Fibroblast of peridontal ligament (primary cell): ENCODE data around the gene PSMG3.
"Not testable (repeated sequence)": the region's sequence is repeated elsewhere in the genome, so short reads cannot be mapped to it uniquely, and the experiment has no call there.

Experiments
- DNase-seq: peaks from one replicate; pipeline ENCODE4 v3.0.0-alpha.2; 2010; ENCODE audit errors: extremely low read depth

The PSMG3 gene

GRCh38 chr7:1597066-1597760 lies 27.4 kb upstream of the PSMG3 start:
- no peak for DNase-seq

GRCh38 chr7:1596181-1597043 lies 26.6 kb upstream of the PSMG3 start:
- no peak for DNase-seq

GRCh38 chr7:1595636-1596035 lies 25.8 kb upstream of the PSMG3 start:
- no peak for DNase-seq

- no peak for DNase-seq
These were observed 25.2 kb upstream of the PSMG3 start for GRCh38 chr7:1595027-1595426.

GRCh38 chr7:1593904-1594421 lies 24.1 kb upstream of the PSMG3 start:
- no peak for DNase-seq

- no peak for DNase-seq
These were observed 23.4 kb upstream of the PSMG3 start for GRCh38 chr7:1593091-1593866.

- no peak for DNase-seq
These were observed 22.6 kb upstream of the PSMG3 start for GRCh38 chr7:1592299-1592871.

- no peak for DNase-seq
These were observed 22.0 kb upstream of the PSMG3 start for GRCh38 chr7:1591876-1592275.

- DNase-seq: no peak
These were observed 21.6 kb upstream of the PSMG3 start for GRCh38 chr7:1591396-1591795.

GRCh38 chr7:1590887-1591286 lies 21.1 kb upstream of the PSMG3 start:
- no peak for DNase-seq

GRCh38 chr7:1590476-1590875 lies 20.6 kb upstream of the PSMG3 start:
- no peak for DNase-seq

GRCh38 chr7:1588978-1589377 lies 19.1 kb upstream of the PSMG3 start:
- no peak for DNase-seq

- DNase-seq: no peak
These were observed 17.9 kb upstream of the PSMG3 start for GRCh38 chr7:1587738-1588137.

- DNase-seq: no peak
These were observed 17.2 kb upstream of the PSMG3 start for GRCh38 chr7:1586827-1587705.

- DNase-seq: no peak
These were observed 16.4 kb upstream of the PSMG3 start for GRCh38 chr7:1586126-1586826.

- no peak for DNase-seq
These were observed 15.5 kb upstream of the PSMG3 start for GRCh38 chr7:1585142-1585981.

GRCh38 chr7:1584700-1585099 lies 14.9 kb upstream of the PSMG3 start:
- no peak for DNase-seq

GRCh38 chr7:1583241-1583930 lies 13.6 kb upstream of the PSMG3 start:
- DNase-seq: not testable (repeated sequence)
